Aorta (tissue), 5 donors: ENCODE results near the gene SH3TC1. TPM values are rescaled to one million over a fixed set of nuclear protein-coding genes. Genes with fewer than 3 reads are reported as not detected.
A peak's percentile ranks its signal among the peaks of the same experiment; 100 is the strongest.

Experiments
- ATAC-seq: fragments of 200-7000 bp; cut with Tn5 transposase; one replicate; pipeline ENCODE4 v1.9.1; 2022; ENCODE audit warnings: moderate library complexity; ENCODE audit not compliant: low FRiP score
- DNase-seq, 2 donors: peaks; one replicate each; pipeline ENCODE4 v3.0.0-alpha.2; 2020
- H3K27ac ChIP-seq, 2 donors: one replicate each; pipeline ENCODE4 v1.5.1; 2013; ENCODE audit warnings: low read length in 2 of 2, mild to moderate bottlenecking in 2 of 2, moderate library complexity in 2 of 2, control low read depth in 1 of 2, inconsistent platforms in 1 of 2, low read depth in 1 of 2
- H3K27me3 ChIP-seq, 2 donors: one replicate each; pipeline ENCODE4 v1.6.1; 2013; ENCODE audit warnings: control low read depth in 1 of 2, low read length in 1 of 2, mild to moderate bottlenecking in 1 of 2, moderate library complexity in 1 of 2; ENCODE audit not compliant: insufficient read depth in 2 of 2, control insufficient read depth in 1 of 2
- H3K36me3 ChIP-seq, 2 donors: one replicate each; pipeline ENCODE4 v1.6.1; 2013; ENCODE audit warnings: control low read depth in 1 of 2, low read length in 1 of 2, mild to moderate bottlenecking in 1 of 2; ENCODE audit not compliant: insufficient read depth in 2 of 2, control insufficient read depth in 1 of 2
- H3K4me1 ChIP-seq, 2 donors: one replicate each; pipeline ENCODE4 v1.6.1; 2013; ENCODE audit warnings: low read length in 2 of 2, control low read depth in 1 of 2, mild to moderate bottlenecking in 1 of 2, moderate library complexity in 1 of 2; ENCODE audit not compliant: insufficient read depth in 2 of 2, control insufficient read depth in 1 of 2
- H3K4me3 ChIP-seq, 2 donors: one replicate each; pipeline ENCODE4 v1.5.1; 2013; ENCODE audit warnings: low read length in 2 of 2, control low read depth in 1 of 2, mild to moderate bottlenecking in 1 of 2
- H3K9me3 ChIP-seq: one replicate; pipeline ENCODE4 v1.6.1; 2013; ENCODE audit warnings: mild to moderate bottlenecking, low read length; ENCODE audit not compliant: control insufficient read depth
- WGBS, 2 donors: extraction: QIAGEN DNeasy Blood & Tissue Kit; methylation state at CpG; one replicate each; pipeline ENCODE4 v1.1.7; 2013; 5-methylcytosine and 5-hydroxymethylcytosine counted together
- intact Hi-C, 2 donors: fragments of 100-400 bp; cut with DNase I; formaldehyde crosslinking; loops; one replicate each; pipeline versions ENCODE4 v1.14.2 to v1.15.0; 2022
- polyA plus RNA-seq, 2 donors: library from polyadenylated mRNA; stranded (reverse); fragments of 200-250 nt; gene quantifications; one replicate each; pipeline ENCODE4 v1.2.3, GENCODE V29; 2013
- total RNA-seq, 2 donors: library from RNA; stranded (reverse); fragmentation: NEBNext Ultra II Directional; extraction: Animal tissue kit (Norgen Biotek cat#: 25700); gene quantifications; one replicate each; pipeline ENCODE4 v1.2.1, GENCODE V29; 2021
- donor health status: healthy with polysubstance abuse.
- donor health status: Bipolar disorder and iron deficiency.
- donor health status: DM: no; HTN: no; CAD: no.
- donor health status: DM: no; HTN: no; CAD: no.
- donor health status: DM: yes; HTN: yes; CAD: no.

The SH3TC1 gene
- total and polyA plus RNA-seq, 4 donors: 3.4 to 58.9 (median 21.7) TPM

GRCh38 chr4:8267077-8267476 lies 68.0 kb downstream of the SH3TC1 start:
- peak; percentile 76 to 87 for DNase-seq
- no peaks in the 10 kb centered on the region for H3K9me3 ChIP-seq
- no peaks in the 10 kb centered on the region for H3K27me3 ChIP-seq
- intact Hi-C loops: loop anchor here (2.0 to 10.0 kb wide), 3 partner anchors 68 to 136 kb away; no protein-coding TSS in a partner anchor
- WGBS, 2 donors: 50 to 58% methylated on average over 13 of the region's 13 CpGs
- H3K4me1 ChIP-seq: no peaks in the 10 kb centered on the region
- H3K4me3 ChIP-seq: no peak overlapping the region
- ATAC-seq: peak; percentile 65
- H3K27ac ChIP-seq: no peak overlapping the region
- no peaks in the 10 kb centered on the region for H3K36me3 ChIP-seq

- Histone ChIP-seq H3K27ac (no peak overlapping the region), H3K9me3 (no peaks in the 10 kb centered on the region), H3K4me1 (no peaks in the 10 kb centered on the region), H3K27me3 (no peaks in the 10 kb centered on the region), H3K4me3 (no peak overlapping the region), H3K36me3 (no peaks in the 10 kb centered on the region)
- 97% methylated on average over 7 of the region's 7 CpGs for WGBS, 2 donors
- ATAC-seq: no peak
- no peak for DNase-seq
- intact Hi-C loops: loop anchor here in 1 of 2 donors (5.0 to 10.0 kb wide), 2 partner anchors 67 to 124 kb away; no protein-coding TSS in a partner anchor
These were observed 69.1 kb downstream of the SH3TC1 start for GRCh38 chr4:8268211-8268610.

GRCh38 chr4:8268901-8269534 lies 69.9 kb downstream of the SH3TC1 start:
- WGBS, 2 donors: 89 to 94% methylated on average over 24 to 25 of the region's 25 CpGs
- intact Hi-C loops: loop anchor here in 1 of 2 donors (5.0 to 10.0 kb wide), 2 partner anchors 66 to 123 kb away; no protein-coding TSS in a partner anchor
- H3K9me3 ChIP-seq: no peaks in the 10 kb centered on the region
- H3K36me3 ChIP-seq: no peaks in the 10 kb centered on the region
- H3K4me1 ChIP-seq: no peaks in the 10 kb centered on the region
- ATAC-seq: no peak
- H3K27me3 ChIP-seq: no peaks in the 10 kb centered on the region
- H3K27ac ChIP-seq: no peak overlapping the region
- no peak for DNase-seq
- no peak overlapping the region for H3K4me3 ChIP-seq

- Histone ChIP-seq H3K27ac (no peak within 1 kb of the TSS), H3K9me3 (no peaks in the 10 kb centered on the region), H3K4me1 (no peaks in the 10 kb centered on the region), H3K36me3 (no peaks in the 10 kb centered on the region), H3K4me3 (peak within 1 kb of the TSS in 1 of 2 donors; percentile 33), H3K27me3 (no peaks in the 10 kb centered on the region)
- ATAC-seq: peak; percentile 71
- intact Hi-C loops: loop anchor here in 1 of 2 donors (5.0 to 10.0 kb wide), 2 partner anchors 65 to 123 kb away; no protein-coding TSS in a partner anchor
- DNase-seq: peak in 1 of 2 donors; percentile 72
- WGBS, 2 donors: 2% methylated on average over 97 to 111 of the region's 111 CpGs
These were observed 70.7 kb downstream of the SH3TC1 start, which contains the start of gene HTRA3 for GRCh38 chr4:8269535-8270417. Gene HTRA3 (plus strand): TSS chr4:8269754. CDS start chr4:8269969, 215 bp downstream.

DNA sequence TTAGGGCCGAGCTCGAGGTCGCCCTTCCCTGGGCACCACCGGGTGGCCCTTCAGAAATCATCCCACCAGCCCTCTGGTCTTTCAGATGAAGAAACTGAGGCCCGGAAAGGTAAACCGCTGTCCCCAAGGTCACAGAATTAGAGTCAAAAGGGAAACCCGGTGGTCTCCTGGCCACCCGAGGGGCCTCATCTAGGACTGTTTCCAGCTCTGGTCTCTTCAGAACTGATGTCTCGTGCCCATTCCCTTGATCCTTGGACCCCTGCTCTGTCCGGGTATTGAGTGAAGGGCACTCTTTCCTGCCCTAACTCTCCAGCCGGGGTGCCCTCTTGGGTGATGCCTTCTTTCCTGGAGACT lies 71.3 kb downstream of the SH3TC1 start:
- Histone ChIP-seq H3K4me3 (peak overlapping the region in 1 of 2 donors; percentile 33), H3K27me3 (no peaks in the 10 kb centered on the region), H3K9me3 (no peaks in the 10 kb centered on the region), H3K27ac (no peak overlapping the region), H3K4me1 (no peaks in the 10 kb centered on the region), H3K36me3 (no peaks in the 10 kb centered on the region)
- DNase-seq: no peak
- intact Hi-C loops: no loop called here
- 57 to 60% methylated on average over 11 of the region's 11 CpGs for WGBS, 2 donors
- ATAC-seq: no peak

- Histone ChIP-seq H3K4me3 (no peak overlapping the region), H3K4me1 (no peaks in the 10 kb centered on the region), H3K9me3 (no peaks in the 10 kb centered on the region), H3K36me3 (no peaks in the 10 kb centered on the region), H3K27ac (no peak overlapping the region), H3K27me3 (no peaks in the 10 kb centered on the region)
- ATAC-seq: no peak
- intact Hi-C loops: no loop called here
- no peak for DNase-seq
- 90 to 93% methylated on average over 27 of the region's 27 CpGs for WGBS, 2 donors
These were observed 72.1 kb downstream of the SH3TC1 start for GRCh38 chr4:8270912-8271815.

GRCh38 chr4:8271821-8272220 lies 72.7 kb downstream of the SH3TC1 start:
- ATAC-seq (no peak), DNase-seq (no peak)
- Histone ChIP-seq H3K4me1 (no peaks in the 10 kb centered on the region), H3K36me3 (no peaks in the 10 kb centered on the region), H3K9me3 (no peaks in the 10 kb centered on the region), H3K27me3 (no peaks in the 10 kb centered on the region), H3K4me3 (no peak overlapping the region), H3K27ac (no peak overlapping the region)
- intact Hi-C loops: no loop called here
- 92 to 95% methylated on average over 10 of the region's 10 CpGs for WGBS, 2 donors
